ENCODE measurements around the gene ECI2.

- TF ChIP-seq CTCF (IDR thresholded peaks at IDR 0.05) (no peak), POLR2A (IDR thresholded peaks at IDR 0.05) (no peak)
These were observed 7.3 kb downstream of the ECI2 start for GRCh38 chr6:4128072-4128471.
